UCSD-AML1 (cell line): ENCODE results near the gene TPST1.

ENCODE experiments used
- DNase-seq: peaks from one replicate; lab custom pipeline; 2025; ENCODE audit not compliant: unreplicated experiment; lab: John Stamatoyannopoulos, UW

Gene TPST1

DNA sequence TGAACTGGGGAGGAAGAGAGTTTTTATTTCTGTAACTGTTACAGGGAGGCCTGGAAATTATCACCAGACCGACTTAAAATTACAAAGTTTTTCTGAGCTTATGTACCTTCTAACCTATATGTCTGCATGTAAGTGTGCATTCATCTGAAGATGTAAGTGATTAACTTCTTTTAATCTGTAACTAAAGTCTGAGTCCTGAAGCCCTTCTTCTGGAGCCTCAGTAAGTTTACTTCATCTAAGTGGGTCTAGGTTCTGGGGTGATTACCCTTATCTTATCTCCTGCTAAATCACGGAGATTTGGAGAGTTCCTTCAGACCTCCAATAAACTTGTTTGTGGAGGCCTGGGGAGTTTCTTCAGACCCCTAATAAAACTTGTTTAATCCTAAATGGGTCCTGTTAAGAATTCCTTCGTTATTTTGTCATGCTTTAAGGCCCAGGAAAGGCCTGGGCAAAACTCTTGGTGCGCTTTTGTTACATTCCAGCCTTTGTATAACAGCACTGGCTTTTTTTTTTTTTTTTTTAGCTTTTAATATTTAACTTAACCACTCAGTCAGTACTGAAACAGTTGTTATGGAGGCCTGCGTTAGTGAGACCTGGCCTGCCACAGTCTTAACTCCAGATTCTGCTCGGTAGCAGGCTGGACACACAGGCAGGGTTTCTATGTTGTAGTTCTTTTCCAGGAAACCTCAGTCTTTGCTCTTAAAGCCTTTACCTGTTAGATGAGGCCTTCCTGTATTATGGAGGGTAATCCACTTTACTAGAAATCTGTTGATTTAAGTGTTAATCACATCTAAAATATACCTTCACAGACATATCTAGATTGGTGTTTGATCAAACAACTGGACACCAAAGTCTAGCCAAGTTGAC, 33.0 kb downstream of the TPST1 start:
- no peak for DNase-seq

DNA sequence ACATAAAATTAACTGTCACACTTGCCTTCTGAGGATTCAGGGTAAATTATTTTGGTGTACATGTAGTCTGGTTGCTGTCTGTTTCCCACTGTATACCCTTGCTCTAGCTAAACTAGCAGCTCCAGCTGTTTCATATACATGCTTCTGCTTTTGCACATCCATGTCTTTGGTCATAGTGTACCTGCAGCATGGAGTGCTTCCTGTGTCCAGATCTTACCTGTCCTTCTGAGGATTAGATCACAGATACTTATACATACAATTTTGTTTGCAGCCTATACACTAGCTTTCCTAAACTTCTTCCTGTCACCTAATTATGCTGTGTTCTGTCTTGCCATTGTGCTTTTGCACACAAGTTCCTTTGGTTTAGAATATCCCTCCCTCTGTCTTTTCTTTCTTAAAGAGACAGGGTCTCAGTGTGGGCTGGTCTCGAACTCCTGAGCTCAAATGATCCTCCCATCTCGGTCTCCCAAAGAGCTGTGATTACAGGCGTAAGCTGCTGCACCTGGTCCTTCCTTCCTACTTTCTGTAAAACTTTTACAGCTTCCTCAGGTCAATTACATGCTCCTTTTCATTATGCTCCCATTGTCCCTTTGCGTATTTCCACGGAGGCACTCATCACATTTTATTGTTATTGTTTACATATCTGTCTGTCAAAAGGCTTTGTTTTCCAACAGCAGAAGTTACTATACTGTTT, 33.8 kb downstream of the TPST1 start:
- no peak for DNase-seq

DNA sequence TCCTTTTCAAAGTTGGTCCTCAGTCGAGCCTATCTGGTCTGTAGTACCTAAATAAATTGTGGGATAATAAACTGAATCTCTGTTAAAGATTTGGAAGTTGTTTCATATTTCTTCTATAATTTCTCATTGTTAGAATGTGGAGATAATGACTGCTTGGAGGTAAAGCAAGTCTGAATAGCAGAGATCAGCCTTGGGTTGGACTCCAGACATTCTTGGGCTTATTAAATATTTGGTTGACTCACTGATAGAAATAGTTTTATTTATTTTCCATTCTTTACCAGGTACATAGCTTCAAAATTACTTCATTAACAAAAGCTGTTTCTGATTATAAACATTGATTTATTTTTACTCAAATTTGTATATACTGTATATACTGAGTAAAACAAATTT, 34.3 kb downstream of the TPST1 start:
- no peak for DNase-seq

DNA sequence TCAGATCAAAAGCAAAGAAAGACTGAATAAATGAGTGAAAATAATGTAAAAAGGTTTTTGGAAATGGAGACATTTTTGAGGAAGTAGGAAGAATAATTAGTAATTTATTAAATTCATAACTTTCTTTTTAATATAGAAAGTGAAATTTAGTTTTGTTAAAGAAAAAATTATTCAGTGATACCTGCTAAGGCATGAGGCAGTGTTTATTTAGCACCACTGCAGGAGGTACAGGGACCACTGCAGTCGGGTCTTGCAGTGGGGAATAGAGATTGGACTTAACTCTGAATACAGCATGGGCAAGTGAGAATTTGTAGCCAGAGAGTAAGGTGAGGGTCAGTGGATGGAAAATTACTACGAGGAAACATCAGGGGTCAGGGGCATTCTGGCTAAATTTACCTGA, 39.9 kb downstream of the TPST1 start:
- DNase-seq: no peak

DNA sequence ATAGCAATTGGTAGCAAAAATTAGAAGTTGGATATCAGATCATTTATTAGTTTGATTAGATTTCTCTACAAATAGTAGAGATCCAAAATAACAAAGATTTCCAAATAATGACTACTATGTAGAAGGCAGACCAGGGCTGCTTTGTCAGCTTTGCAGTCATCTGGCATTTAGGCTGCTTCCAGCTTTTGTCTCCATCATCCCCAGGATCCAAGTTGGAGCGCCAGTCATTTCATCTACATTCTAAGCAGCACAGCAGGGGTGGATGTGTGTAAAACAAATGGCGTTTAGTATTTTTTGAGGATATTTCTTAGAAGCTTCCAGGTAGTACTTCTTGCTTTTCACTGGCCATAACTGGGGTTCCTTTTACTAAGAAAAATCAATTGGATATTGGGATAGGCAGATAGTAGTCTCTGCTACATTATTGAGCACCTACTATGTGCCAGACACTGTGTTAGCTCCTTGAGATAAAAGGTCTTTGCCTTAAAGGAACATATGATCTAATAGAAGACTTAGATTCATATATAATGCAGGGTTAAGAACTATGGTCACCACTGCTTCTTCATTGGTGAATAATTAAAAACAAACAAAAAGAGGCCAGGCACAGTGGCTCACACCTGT, 41.5 kb downstream of the TPST1 start:
- DNase-seq: no peak

DNA sequence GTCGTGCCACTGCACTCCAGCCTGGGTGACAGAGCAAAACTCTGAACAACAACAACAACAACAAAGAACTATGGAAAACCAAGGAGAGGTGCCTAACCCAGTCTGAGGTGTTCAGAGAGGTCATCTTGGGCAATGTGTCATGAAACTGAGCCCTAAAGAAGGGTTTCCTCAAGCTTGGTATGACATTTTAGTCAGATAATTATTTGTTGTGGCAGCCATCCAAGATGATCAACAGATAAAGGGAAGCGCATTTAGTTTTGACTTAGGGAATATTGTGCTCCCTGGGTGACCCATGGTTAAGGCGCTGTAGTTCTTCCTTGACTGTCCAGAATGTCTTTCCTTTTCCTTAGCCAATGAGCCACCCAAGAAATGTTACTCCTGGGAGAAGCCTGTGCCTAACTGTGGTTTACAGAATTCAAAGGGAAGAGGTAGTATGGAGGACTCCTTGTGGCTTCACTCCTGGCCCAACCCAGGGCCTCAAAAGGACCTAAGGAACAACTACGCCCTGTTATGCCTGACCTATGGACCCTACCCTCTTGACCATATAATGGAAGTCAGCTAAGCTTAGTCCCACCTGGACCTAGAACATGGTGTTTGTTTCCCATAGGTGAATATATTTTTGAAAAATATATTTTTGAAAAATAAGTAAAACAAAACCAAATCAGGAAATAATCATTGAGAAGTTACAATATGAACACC, 42.4 kb downstream of the TPST1 start:
- no peak for DNase-seq

DNA sequence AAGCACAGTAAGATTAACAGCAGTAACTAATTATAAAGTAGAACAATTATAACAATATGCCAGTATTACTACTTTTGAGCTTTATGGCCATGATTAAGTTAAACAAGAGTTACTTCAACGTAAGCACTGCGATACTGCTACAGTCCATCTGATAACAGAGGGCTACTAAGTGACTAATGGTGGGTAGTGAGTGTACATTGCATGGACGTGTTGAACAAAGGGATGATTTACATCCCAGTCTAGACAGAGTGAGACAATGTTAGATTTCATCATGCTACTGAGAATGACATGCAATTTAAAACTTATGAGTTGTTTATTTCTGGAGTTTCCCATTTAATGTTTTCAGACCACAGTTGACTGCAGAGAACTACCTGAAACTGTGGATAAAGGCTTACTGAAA, 45.6 kb downstream of the TPST1 start:
- no peak for DNase-seq

DNA sequence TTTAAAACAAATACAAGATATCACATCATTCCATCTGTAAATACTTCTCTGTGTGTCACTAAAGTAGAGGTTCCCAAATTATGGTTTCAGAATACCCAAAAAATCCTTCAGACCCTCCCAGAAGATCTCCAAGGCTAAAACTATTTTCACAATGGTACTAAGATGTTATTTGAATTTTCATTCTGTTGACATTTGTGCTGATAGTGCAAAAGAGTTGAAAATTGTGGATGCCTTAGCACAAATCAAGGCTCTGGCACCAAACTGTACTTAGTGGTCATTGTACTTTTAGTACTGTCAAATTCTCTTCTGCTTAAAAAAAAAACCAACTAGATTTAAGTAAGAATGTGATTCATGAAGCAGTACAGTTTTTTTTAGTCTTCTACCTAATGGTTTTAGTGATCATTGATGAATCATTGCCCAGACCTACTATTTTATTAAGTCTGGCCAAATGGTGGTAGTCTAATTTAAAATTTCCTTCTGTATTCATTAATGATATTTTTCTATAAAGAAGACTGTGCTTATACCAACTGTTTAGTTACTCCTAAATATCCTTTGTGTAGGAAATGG, 50.5 kb downstream of the TPST1 start:
- no peak for DNase-seq

DNA sequence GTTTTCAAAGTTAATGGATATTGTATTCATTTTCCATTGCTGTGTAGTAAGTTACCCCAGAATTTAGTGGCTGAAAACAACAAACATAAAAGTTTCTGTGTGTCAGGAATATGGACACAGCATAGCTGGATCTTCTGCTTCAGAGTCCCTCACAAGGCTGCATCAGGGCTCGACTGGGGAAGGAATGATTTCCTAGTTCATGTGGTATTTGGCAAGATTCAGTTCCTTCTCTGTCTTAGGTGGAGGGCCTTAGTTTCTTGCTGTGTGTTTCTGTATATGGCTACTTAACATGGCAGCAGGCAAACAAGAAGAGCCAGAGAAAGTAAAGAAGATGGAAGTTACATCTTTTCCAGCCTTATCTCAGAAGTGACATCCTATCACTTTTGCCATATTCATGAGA, 51.1 kb downstream of the TPST1 start:
- no peak for DNase-seq

DNA sequence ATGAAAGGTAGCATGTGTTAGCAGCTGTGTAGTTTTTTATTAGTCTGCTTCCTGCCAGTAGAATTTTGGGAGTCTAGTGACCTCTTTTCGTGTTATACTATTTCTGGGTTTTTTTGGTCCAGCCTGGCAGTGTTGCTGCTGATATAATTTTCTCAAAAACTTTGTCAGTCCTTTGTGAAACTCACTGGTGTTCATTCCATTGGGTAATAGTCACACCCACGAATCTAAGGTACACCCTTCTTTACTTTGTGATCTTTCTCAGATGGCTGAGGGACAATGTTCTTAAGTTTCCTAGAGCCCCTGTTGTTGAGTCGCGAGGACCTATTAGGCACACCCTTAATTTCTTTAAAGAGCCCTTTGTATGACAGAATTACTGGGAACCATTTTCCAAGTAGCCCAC, 52.3 kb downstream of the TPST1 start:
- no peak for DNase-seq

DNA sequence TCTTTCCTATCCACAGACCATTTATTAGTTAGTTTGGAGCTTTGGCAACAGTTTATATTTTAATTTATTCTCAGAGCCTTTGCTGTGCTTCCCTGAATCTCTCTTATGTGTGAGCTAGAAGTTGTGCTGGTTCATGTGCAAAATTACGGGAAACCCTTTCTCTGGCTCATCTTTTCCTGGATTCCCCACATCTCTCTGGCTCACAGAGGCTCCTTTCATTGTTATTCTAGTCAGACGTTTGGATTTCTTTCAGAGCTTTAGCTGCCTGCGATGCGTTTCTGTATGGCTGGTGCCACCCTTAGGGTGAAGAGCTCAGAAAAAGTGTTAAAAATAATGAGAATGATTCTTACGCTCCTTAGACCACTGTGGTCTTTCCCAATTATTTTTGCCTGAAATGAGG, 53.3 kb downstream of the TPST1 start:
- no peak for DNase-seq

DNA sequence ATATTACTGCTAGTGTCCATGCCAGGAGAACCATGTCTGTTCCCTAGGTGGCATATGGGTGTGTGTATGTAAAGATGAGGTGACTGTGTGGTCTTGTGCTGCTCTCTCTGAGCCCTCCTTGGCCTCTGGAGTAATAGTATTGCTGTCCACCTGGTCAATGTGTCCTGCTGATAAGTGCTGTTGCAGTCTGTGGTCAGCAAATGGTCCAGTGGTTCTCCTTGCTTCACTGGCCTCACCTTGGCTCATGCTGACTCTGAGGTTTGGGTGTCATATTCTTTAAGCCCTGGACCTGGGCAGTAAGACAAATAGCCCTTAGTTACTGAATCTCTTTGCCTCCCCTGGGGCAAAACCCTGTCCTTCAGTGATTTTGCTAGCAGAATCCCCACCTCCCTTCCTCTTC, 56.8 kb downstream of the TPST1 start:
- no peak for DNase-seq

DNA sequence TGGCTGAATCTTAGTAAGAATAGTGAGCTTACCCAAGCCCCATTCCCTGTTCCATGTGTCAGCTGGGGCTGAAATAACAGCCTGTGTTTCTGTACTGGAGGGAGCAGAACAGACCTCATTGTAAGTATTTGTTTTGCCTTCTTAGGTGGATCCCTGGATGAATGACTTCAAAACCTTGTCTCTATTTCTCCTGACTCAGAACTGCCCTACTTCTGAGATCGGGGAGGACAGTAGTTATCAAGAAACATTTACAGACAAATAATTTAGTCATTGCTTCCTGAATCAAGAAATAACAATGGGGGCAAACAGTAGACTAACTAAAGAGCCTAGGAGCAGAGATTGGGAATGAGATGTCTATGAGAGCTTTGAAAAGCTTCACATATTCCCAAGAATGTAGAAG, 58.8 kb downstream of the TPST1 start:
- no peak for DNase-seq

DNA sequence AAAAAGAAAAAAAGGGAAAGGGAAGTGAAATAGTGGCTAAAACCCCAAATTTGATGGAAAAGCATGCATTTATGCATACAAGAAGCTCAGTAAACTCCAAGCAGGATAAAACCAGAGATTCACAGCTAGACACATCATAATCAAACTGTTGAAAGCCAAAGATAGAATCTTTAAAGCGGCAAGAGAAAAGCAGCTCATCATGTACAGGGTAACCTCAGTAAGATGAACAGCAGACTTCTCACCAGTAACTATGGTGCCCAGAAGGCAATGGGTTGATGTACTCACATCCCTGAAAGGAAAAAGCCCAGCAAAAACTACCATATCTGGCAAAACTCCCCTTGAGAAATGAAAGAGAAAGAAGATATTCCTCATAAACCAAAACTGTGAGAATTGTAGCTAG, 60.4 kb downstream of the TPST1 start:
- no peak for DNase-seq

DNA sequence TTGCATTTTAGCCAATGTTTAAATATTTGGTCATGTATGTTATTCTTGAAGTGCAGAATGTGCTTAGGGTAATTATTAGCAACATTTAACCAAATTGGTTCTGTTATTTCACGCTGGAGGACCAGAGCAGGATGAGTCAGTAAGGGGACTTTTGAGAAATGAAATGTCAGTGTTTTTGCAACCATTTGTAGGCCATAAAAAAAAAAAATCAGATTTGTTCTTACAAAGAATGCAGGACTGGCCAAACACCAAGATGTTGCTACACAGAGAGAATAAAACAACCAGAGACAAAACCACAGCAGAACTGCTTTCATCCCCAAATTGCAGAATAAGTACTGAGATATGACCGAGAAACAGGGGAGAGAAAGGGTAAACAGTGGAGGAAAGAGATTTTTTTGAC, 62.1 kb downstream of the TPST1 start:
- DNase-seq: no peak

DNA sequence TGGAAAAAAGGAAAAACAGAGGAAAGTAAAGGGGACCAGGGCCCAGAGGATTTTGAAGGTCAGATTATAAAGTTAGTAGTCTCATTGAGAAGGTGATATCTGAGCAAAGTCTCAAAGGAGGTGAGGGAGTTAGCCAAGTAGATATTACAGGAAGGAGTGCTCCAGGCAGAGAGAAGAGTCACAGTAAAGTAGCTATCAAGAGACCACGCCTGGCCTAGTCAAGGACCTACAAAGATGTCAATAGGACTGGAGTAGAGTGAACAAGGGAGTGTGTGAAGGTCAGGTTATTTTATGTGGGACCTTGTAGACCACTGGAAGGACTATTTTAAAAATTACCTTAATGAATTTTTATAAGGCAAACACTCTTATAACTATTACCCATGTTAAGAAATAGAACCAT, 64.8 kb downstream of the TPST1 start:
- no peak for DNase-seq

DNA sequence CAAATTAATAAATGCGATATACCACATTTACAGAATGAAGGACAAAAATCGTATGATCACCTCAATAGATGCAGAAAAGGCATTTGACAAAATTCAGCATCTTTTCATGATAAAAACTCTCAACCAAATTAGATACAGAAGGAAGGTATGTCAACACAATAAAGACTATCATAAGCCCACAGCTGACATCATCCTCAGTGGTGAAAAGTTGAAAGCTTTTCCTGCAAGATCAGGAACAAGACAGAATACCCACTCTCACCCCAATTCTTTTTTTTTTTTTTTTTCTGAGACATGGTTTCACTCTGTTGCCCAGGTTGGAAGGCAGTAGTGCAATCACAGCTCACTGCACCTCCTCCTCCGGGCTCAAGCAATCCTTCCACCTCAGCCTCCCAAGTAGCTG, 67.2 kb downstream of the TPST1 start:
- no peak for DNase-seq

DNA sequence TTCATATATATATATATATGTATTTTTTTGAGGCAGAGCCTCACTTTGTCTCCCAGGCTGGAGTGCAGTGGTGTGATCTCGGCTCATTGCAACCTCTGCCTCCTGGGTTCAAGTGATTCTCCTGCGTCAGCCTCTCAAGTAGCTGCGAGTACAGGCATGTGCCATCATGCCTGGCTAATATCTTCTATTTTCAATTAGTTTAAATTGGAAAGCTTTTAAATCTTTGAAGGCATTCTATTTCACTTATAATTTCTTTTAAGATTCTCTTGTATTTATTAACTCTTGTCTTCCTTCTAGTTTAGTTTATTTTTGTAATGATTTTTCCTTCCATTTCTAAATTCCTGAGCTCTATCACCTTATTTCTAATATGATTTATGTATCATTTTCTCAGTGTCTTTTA, 71.2 kb downstream of the TPST1 start:
- DNase-seq: no peak

DNA sequence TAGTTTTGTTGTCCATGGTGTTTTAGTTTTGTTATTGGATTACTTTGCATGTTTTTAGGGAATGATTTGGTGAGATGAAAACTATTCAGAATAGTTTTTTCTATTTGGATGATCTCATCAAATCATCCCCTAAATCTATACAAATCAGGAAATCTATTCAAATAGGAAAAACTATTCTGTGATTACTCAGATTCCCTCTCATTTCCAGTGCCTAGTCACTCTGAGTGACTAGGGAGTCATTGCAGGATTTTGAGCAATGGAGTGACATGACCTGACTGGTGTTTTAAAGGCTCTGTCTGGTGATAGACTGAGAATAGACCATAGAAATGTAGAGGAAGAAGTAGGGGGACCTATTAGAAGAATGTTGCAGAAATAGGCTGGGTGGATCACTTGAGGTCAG, 72.4 kb downstream of the TPST1 start:
- DNase-seq: no peak

DNA sequence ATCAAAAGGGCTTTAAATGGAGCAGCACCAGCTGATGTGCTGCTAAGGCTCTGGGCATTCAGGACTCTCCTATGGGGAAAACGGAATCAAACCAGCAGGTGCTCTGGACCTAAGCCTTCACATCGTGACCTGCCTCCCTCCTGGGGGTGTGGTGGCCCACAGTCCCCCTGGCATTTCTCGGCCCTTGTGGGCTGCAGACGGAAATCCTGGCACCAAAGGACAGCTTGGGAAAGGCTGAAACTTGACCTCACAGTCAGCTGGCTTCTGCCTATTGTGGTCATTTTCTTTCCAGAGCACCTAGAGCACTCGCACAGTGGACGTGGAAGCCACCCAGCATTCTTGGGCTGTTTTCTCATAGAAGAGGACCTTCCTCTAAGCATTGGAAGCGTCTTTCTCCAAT, 74.8 kb downstream of the TPST1 start:
- DNase-seq: no peak
